ENCODE results near the gene DGKI. TPM values are rescaled to one million over a fixed set of nuclear protein-coding genes. Genes with fewer than 3 reads are reported as not detected.

DGKI gene
- total and polyA plus RNA-seq, 2 experiments from 2014 or later = 0.16 to 1.0 TPM

DNA sequence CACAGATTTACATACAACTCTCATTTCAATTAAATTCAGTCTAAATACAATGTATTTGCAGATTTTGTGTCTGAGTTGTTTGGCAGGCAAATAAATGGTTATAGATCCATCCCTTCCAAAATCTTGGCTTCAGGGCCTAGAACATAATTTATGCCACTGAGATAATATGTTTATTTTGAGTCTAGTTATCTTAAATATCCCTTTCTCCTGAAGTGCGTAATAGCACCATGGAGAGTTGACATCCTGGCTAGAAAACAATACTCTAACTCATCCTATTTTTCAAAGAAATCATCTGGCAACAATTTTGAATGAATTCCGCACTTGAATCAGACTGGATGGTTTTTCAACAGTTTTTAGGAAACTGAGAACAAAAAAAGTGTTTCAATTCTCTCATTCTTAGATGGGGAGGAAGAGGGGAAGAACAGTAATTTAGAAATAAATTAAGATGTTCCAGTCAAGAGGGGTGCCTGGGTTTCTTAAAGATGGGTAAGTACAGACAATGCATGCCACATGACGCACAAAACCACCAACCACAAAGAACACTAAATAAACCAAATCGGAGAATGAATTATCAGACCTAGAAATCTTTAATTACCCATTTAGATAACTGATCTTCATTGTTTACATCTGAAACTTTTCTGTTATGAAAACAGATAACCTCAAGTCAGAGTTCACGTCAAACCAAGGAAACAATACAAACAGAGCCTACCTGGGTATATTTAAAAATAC lies 274.6 kb downstream of the DGKI start:
- ATAC-seq (no peak), DNase-seq (ENCODE audit: low spot score) (no peak)
- H3K4me2 ChIP-seq = no peak overlapping the region
- no peaks in the 10 kb centered on the region for H4K20me1 ChIP-seq (replicated peaks; ENCODE audit: insufficient read depth)
- no peaks in the 10 kb centered on the region for H3K9me2 ChIP-seq (ENCODE audit: insufficient read depth)
- H3K36me3 ChIP-seq (ENCODE audit: insufficient read depth) = no peaks in the 10 kb centered on the region
- Mint-ChIP-seq H3K27ac (no peak overlapping the region), H3K36me3 (ENCODE audit: low read depth) (no peaks in the 10 kb centered on the region), H3K9me3 (no peaks in the 10 kb centered on the region), H3K4me1 (peaks cover 3% of the 10 kb centered on the region; the same call in 2 of the 3 replicates), H3K27me3 (ENCODE audit: insufficient read depth, low read depth, poor library complexity) (no peaks in the 10 kb centered on the region), H3K4me3 (no peak overlapping the region)
- TF ChIP-seq, protein P1, sequence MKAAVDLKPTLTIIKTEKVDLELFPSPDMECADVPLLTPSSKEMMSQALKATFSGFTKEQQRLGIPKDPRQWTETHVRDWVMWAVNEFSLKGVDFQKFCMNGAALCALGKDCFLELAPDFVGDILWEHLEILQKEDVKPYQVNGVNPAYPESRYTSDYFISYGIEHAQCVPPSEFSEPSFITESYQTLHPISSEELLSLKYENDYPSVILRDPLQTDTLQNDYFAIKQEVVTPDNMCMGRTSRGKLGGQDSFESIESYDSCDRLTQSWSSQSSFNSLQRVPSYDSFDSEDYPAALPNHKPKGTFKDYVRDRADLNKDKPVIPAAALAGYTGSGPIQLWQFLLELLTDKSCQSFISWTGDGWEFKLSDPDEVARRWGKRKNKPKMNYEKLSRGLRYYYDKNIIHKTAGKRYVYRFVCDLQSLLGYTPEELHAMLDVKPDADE (IDR thresholded peaks at IDR 0.05) = no peak
- no peak for TF ChIP-seq STAT1 (IDR thresholded peaks at IDR 0.05; ENCODE audit: unreplicated experiment)
- no peak for TF ChIP-seq ZNF331 (CRISPR knock-in tag; IDR thresholded peaks at IDR 0.05; ENCODE audit: low read depth)
- TF ChIP-seq JUNB (IDR thresholded peaks at IDR 0.05; ENCODE audit: unreplicated experiment) = no peak
- no peak for TF ChIP-seq ZNF114 (CRISPR knock-in tag; IDR thresholded peaks at IDR 0.05)
- TF ChIP-seq EZH2 (IDR thresholded peaks at IDR 0.05; ENCODE audit: low read depth, unreplicated experiment) = no peak
- TF ChIP-seq POLR2AphosphoS5 (IDR thresholded peaks at IDR 0.05; ENCODE audit: low read depth) = no peak
- TF ChIP-seq, protein P2, sequence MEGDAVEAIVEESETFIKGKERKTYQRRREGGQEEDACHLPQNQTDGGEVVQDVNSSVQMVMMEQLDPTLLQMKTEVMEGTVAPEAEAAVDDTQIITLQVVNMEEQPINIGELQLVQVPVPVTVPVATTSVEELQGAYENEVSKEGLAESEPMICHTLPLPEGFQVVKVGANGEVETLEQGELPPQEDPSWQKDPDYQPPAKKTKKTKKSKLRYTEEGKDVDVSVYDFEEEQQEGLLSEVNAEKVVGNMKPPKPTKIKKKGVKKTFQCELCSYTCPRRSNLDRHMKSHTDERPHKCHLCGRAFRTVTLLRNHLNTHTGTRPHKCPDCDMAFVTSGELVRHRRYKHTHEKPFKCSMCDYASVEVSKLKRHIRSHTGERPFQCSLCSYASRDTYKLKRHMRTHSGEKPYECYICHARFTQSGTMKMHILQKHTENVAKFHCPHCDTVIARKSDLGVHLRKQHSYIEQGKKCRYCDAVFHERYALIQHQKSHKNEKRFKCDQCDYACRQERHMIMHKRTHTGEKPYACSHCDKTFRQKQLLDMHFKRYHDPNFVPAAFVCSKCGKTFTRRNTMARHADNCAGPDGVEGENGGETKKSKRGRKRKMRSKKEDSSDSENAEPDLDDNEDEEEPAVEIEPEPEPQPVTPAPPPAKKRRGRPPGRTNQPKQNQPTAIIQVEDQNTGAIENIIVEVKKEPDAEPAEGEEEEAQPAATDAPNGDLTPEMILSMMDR (conservative IDR thresholded peaks at IDR 0.05; ENCODE audit: low read depth in 2 of 2) = no peak
- no peak for TF ChIP-seq EZH2phosphoT487 (IDR thresholded peaks at IDR 0.05; ENCODE audit: unreplicated experiment)
- TF ChIP-seq, protein P3, sequence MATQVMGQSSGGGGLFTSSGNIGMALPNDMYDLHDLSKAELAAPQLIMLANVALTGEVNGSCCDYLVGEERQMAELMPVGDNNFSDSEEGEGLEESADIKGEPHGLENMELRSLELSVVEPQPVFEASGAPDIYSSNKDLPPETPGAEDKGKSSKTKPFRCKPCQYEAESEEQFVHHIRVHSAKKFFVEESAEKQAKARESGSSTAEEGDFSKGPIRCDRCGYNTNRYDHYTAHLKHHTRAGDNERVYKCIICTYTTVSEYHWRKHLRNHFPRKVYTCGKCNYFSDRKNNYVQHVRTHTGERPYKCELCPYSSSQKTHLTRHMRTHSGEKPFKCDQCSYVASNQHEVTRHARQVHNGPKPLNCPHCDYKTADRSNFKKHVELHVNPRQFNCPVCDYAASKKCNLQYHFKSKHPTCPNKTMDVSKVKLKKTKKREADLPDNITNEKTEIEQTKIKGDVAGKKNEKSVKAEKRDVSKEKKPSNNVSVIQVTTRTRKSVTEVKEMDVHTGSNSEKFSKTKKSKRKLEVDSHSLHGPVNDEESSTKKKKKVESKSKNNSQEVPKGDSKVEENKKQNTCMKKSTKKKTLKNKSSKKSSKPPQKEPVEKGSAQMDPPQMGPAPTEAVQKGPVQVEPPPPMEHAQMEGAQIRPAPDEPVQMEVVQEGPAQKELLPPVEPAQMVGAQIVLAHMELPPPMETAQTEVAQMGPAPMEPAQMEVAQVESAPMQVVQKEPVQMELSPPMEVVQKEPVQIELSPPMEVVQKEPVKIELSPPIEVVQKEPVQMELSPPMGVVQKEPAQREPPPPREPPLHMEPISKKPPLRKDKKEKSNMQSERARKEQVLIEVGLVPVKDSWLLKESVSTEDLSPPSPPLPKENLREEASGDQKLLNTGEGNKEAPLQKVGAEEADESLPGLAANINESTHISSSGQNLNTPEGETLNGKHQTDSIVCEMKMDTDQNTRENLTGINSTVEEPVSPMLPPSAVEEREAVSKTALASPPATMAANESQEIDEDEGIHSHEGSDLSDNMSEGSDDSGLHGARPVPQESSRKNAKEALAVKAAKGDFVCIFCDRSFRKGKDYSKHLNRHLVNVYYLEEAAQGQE (IDR thresholded peaks at IDR 0.05; ENCODE audit: unreplicated experiment) = no peak
- TF ChIP-seq, protein P4, sequence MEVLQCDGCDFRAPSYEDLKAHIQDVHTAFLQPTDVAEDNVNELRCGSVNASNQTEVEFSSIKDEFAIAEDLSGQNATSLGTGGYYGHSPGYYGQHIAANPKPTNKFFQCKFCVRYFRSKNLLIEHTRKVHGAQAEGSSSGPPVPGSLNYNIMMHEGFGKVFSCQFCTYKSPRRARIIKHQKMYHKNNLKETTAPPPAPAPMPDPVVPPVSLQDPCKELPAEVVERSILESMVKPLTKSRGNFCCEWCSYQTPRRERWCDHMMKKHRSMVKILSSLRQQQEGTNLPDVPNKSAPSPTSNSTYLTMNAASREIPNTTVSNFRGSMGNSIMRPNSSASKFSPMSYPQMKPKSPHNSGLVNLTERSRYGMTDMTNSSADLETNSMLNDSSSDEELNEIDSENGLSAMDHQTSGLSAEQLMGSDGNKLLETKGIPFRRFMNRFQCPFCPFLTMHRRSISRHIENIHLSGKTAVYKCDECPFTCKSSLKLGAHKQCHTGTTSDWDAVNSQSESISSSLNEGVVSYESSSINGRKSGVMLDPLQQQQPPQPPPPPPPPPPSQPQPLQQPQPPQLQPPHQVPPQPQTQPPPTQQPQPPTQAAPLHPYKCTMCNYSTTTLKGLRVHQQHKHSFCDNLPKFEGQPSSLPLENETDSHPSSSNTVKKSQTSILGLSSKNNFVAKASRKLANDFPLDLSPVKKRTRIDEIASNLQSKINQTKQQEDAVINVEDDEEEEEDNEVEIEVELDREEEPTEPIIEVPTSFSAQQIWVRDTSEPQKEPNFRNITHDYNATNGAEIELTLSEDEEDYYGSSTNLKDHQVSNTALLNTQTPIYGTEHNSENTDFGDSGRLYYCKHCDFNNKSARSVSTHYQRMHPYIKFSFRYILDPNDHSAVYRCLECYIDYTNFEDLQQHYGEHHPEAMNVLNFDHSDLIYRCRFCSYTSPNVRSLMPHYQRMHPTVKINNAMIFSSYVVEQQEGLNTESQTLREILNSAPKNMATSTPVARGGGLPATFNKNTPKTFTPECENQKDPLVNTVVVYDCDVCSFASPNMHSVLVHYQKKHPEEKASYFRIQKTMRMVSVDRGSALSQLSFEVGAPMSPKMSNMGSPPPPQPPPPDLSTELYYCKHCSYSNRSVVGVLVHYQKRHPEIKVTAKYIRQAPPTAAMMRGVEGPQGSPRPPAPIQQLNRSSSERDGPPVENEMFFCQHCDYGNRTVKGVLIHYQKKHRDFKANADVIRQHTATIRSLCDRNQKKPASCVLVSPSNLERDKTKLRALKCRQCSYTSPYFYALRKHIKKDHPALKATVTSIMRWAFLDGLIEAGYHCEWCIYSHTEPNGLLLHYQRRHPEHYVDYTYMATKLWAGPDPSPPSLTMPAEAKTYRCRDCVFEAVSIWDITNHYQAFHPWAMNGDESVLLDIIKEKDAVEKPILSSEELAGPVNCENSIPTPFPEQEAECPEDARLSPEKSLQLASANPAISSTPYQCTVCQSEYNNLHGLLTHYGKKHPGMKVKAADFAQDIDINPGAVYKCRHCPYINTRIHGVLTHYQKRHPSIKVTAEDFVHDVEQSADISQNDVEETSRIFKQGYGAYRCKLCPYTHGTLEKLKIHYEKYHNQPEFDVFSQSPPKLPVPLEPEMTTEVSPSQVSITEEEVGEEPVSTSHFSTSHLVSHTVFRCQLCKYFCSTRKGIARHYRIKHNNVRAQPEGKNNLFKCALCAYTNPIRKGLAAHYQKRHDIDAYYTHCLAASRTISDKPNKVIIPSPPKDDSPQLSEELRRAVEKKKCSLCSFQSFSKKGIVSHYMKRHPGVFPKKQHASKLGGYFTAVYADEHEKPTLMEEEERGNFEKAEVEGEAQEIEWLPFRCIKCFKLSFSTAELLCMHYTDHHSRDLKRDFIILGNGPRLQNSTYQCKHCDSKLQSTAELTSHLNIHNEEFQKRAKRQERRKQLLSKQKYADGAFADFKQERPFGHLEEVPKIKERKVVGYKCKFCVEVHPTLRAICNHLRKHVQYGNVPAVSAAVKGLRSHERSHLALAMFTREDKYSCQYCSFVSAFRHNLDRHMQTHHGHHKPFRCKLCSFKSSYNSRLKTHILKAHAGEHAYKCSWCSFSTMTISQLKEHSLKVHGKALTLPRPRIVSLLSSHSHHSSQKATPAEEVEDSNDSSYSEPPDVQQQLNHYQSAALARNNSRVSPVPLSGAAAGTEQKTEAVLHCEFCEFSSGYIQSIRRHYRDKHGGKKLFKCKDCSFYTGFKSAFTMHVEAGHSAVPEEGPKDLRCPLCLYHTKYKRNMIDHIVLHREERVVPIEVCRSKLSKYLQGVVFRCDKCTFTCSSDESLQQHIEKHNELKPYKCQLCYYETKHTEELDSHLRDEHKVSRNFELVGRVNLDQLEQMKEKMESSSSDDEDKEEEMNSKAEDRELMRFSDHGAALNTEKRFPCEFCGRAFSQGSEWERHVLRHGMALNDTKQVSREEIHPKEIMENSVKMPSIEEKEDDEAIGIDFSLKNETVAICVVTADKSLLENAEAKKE (CRISPR knock-in tag; IDR thresholded peaks at IDR 0.05) = no peak
- no peak for TF ChIP-seq CREB1 (CRISPR knock-in tag; IDR thresholded peaks at IDR 0.05; ENCODE audit: low read depth)
- no peak for TF ChIP-seq NANOG (IDR thresholded peaks at IDR 0.05; ENCODE audit: borderline replicate concordance)
- H2AFZ ChIP-seq = no peak overlapping the region
- H3F3A ChIP-seq (replicated peaks; ENCODE audit: low read depth) = no peaks in the 10 kb centered on the region
- no peaks in the 10 kb centered on the region for H3K4me1 ChIP-seq (ENCODE audit: insufficient read depth)
- H3K27ac ChIP-seq (ENCODE audit: low read depth) = no peak overlapping the region
- H3K4me3 ChIP-seq = no peak overlapping the region
- H3K27me3 ChIP-seq (ENCODE audit: insufficient read depth) = no peaks in the 10 kb centered on the region
- H3K79me2 ChIP-seq (replicated peaks; ENCODE audit: insufficient read depth) = no peaks in the 10 kb centered on the region

Measured in GM23338 (cell line).